ENCODE results near the gene ST6GALNAC6. TPM values are rescaled to one million over a fixed set of nuclear protein-coding genes. Genes with fewer than 3 reads are reported as not detected.

Gene ST6GALNAC6
- total and polyA plus RNA-seq, 10 donors = 29.0 to 118 (median 71.6) TPM

DNA sequence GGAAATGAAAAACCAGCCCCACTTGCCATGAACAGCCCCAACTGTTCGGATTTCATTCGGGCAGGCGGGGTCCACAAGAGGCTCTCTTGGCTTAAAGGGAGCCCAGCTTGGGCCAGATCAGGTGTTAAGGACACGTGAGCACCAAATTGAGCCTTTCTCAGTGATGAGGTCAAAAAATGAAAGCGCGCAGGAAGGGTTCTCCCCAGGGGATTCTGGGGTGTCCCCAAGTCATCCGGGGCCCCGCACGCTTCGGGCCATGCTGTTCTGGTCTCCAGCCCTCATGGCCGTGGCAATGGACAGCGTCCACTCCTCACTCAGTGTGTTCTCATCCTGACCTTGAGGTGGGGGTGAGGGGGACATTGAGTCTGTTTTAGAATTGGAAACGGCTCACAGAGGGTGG is 32.9 kb downstream of the ST6GALNAC6 start:
- Histone ChIP-seq H3K9me3 (no peaks in the 10 kb centered on the region), H3K36me3 (peaks cover 0 to 27% (median 6%) of the 10 kb centered on the region in 6 donors), H3K4me3 (no peak overlapping the region), H3K4me1 (peaks cover 47 to 100% (median 81%) of the 10 kb centered on the region in 6 donors), H3K27me3 (replicated peaks in 1 of 7) (no peaks in the 10 kb centered on the region), H3K27ac (peak overlapping the region; percentile 13 to 86 (median 80))
- TF ChIP-seq, protein P1, sequence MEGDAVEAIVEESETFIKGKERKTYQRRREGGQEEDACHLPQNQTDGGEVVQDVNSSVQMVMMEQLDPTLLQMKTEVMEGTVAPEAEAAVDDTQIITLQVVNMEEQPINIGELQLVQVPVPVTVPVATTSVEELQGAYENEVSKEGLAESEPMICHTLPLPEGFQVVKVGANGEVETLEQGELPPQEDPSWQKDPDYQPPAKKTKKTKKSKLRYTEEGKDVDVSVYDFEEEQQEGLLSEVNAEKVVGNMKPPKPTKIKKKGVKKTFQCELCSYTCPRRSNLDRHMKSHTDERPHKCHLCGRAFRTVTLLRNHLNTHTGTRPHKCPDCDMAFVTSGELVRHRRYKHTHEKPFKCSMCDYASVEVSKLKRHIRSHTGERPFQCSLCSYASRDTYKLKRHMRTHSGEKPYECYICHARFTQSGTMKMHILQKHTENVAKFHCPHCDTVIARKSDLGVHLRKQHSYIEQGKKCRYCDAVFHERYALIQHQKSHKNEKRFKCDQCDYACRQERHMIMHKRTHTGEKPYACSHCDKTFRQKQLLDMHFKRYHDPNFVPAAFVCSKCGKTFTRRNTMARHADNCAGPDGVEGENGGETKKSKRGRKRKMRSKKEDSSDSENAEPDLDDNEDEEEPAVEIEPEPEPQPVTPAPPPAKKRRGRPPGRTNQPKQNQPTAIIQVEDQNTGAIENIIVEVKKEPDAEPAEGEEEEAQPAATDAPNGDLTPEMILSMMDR (IDR thresholded peaks at IDR 0.05 in 8 of 11, conservative IDR thresholded peaks at IDR 0.05 in 3 of 11) = no peak
- TF ChIP-seq POLR2A (IDR thresholded peaks at IDR 0.05) = no peak
- 83 to 93% (median 86%) methylated on average over 13 of the region's 13 CpGs for WGBS, 5 donors
- intact Hi-C loops (cut with DNase I; ENCODE audit: low total_unique reads) = loop anchor here (10.0 kb wide), 1 partner anchor 72 kb away; no protein-coding TSS in a partner anchor
- no peak for DNase-seq

DNA sequence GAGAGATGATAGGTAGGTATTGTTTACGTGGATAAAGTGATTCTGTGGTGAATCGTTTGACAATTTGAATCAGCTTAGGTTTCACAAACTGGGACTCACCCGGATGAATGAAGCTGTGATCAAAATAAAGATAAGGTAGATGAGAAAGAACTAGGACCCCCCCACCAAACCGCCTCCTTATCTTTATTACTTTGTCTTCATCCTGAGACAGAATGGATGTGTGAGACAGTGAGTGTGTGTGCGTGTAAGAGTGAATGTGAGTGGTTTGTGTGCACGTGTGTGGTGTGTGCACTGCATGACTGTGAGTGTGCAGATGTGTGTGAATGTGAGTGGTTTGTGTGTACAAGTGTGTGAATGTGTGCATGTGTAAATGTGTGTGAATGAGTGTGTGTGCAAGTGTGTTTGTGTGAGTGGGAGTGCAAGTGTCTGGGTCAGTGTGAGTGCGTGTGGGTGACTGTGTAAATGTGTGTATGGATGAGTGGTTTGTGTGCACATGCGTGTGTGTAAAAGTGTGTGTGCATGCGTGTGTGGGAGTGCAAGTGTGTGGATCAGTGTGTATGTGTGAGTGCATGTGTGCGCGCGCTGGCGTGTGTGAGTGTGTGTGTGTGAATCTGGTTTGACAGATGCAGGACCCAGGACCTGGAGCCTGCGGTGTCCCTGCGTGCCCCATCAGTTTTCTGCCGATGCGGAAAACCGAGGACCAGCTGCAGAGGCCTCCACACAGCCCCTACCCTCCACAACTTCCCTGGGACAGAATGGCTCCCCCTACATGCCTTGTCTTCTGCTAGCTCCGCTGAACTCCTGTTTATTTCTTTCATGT is 33.5 kb downstream of the ST6GALNAC6 start:
- peaks cover 54 to 100% (median 88%) of the 10 kb centered on the region in 6 donors for H3K4me1 ChIP-seq
- H3K27ac ChIP-seq = peak overlapping the region; percentile 13 to 91 (median 80)

DNA sequence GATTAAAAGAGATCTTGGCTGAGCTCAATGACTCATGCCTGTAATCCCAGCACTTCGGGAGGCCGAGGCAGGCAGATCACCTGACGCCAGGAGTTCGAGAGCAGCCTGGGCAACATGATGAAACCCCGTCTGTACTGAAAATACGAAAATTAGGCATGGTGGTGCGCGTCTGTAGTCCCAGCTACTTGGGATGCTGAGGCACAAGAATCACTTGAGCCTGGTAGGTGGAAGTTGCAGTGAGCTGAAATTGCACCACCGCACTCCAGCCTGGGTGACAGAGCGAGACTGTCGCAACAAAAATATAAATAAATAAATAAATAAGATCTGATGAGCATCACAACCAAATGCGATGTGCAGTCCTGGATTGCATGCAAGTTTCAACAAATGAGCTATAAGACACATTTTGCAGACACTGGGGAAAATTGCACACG is 36.2 kb downstream of the ST6GALNAC6 start:
- H3K4me3 ChIP-seq = no peak overlapping the region
- no peak for TF ChIP-seq POLR2AphosphoS5 (IDR thresholded peaks at IDR 0.05)
- TF ChIP-seq POLR2A (IDR thresholded peaks at IDR 0.05) = no peak
- TF ChIP-seq, protein P1 (IDR thresholded peaks at IDR 0.05 in 8 of 11, conservative IDR thresholded peaks at IDR 0.05 in 3 of 11) = no peak
- WGBS, 5 donors = 53 to 86% (median 66%) methylated on average over 13 of the region's 13 CpGs
- peak overlapping the region; percentile 84 to 92 (median 88) for H3K27ac ChIP-seq
- H3K9me3 ChIP-seq = no peaks in the 10 kb centered on the region
- peaks cover 61 to 100% (median 88%) of the 10 kb centered on the region in 6 donors for H3K4me1 ChIP-seq
- no peaks in the 10 kb centered on the region for H3K27me3 ChIP-seq (replicated peaks in 1 of 7)
- peaks cover 0 to 11% (median 0%) of the 10 kb centered on the region in 6 donors for H3K36me3 ChIP-seq
- no peak for DNase-seq
- intact Hi-C loops (cut with DNase I; ENCODE audit: low total_unique reads) = loop anchor here (10.0 kb wide), 1 partner anchor 68 kb away; no protein-coding TSS in a partner anchor

More for the DNA sequence above, 33.5 kb downstream of the ST6GALNAC6 start:
- no peak overlapping the region for H3K4me3 ChIP-seq
- TF ChIP-seq, protein P1 (IDR thresholded peaks at IDR 0.05 in 8 of 11, conservative IDR thresholded peaks at IDR 0.05 in 3 of 11) = no peak
- TF ChIP-seq POLR2A (IDR thresholded peaks at IDR 0.05) (no peak), POLR2AphosphoS5 (IDR thresholded peaks at IDR 0.05) (peak in 2 of 3 donors; percentile 34)
- intact Hi-C loops (cut with DNase I; ENCODE audit: low total_unique reads) = loop anchor here (10.0 kb wide), 1 partner anchor 71 kb away; no protein-coding TSS in a partner anchor
- H3K36me3 ChIP-seq = peaks cover 0 to 20% (median 3%) of the 10 kb centered on the region in 6 donors
- H3K9me3 ChIP-seq = no peaks in the 10 kb centered on the region
- 65 to 76% (median 71%) methylated on average over 19 of the region's 19 CpGs for WGBS, 5 donors
- H3K27me3 ChIP-seq (replicated peaks in 1 of 7) = no peaks in the 10 kb centered on the region
- DNase-seq = no peak

All from spleen (tissue), 11 donors.